Ishikawa (cell line): ENCODE measurements around the gene ZYX.

Source experiments
- CEBPB ChIP-seq: IDR thresholded peaks from 2 replicates; pipeline ENCODE4 v1.6.1; 2012
- CREB1 ChIP-seq: IDR thresholded peaks from 2 replicates; pipeline ENCODE4 v1.6.1; 2012; ENCODE audit warnings: low read depth
- EGR1 ChIP-seq: IDR thresholded peaks from 2 replicates; pipeline ENCODE4 v1.6.1; 2012
- EP300 ChIP-seq: IDR thresholded peaks from 2 replicates; pipeline ENCODE4 v1.6.1; 2012; ENCODE audit warnings: borderline replicate concordance
- FOXM1 ChIP-seq: IDR thresholded peaks from 2 replicates; pipeline ENCODE4 v1.6.1; 2012; ENCODE audit warnings: low read depth, borderline replicate concordance
- MAX ChIP-seq: IDR thresholded peaks from 2 replicates; pipeline ENCODE4 v1.6.1; 2012
- NFIC ChIP-seq: IDR thresholded peaks from 2 replicates; pipeline ENCODE4 v1.6.1; 2012
- RAD21 ChIP-seq: IDR thresholded peaks from 2 replicates; pipeline ENCODE4 v1.6.1; 2012; ENCODE audit warnings: low read depth
- REST ChIP-seq: IDR thresholded peaks from 2 replicates; pipeline ENCODE4 v1.6.1; 2012; ENCODE audit warnings: low read depth, mild to moderate bottlenecking
- TAF1 ChIP-seq: IDR thresholded peaks from 2 replicates; pipeline ENCODE4 v1.6.1; 2012; ENCODE audit warnings: low read depth, mild to moderate bottlenecking
- TCF12 ChIP-seq: IDR thresholded peaks from 2 replicates; pipeline ENCODE4 v1.6.1; 2012; ENCODE audit warnings: low read depth
- TEAD4 ChIP-seq: IDR thresholded peaks from 2 replicates; pipeline ENCODE4 v1.6.1; 2012
- USF1 ChIP-seq: IDR thresholded peaks from 2 replicates; pipeline ENCODE4 v1.6.1; 2012
- YY1 ChIP-seq: IDR thresholded peaks from 2 replicates; pipeline ENCODE4 v1.6.1; 2012; ENCODE audit warnings: low read depth
- ZBTB7A ChIP-seq: IDR thresholded peaks from 2 replicates; pipeline ENCODE4 v1.6.1; 2012; ENCODE audit warnings: low read depth

Gene ZYX

GRCh38 chr7:143392875-143393266, 11.7 kb downstream of the ZYX start:
- TF ChIP-seq YY1 (no peak), EP300 (no peak), CREB1 (no peak), ZBTB7A (no peak), RAD21 (no peak), TAF1 (no peak), EGR1 (no peak), REST (no peak), USF1 (no peak), MAX (no peak), FOXM1 (no peak), NFIC (no peak), CEBPB (no peak), TEAD4 (no peak), TCF12 (no peak)

GRCh38 chr7:143393267-143394041, 12.3 kb downstream of the ZYX start:
- TF ChIP-seq NFIC (peak; percentile 47; the same call in 1 of the 2 replicates), TEAD4 (no peak), CREB1 (no peak), CEBPB (peak; percentile 54; the same call in 1 of the 2 replicates), FOXM1 (no peak)

GRCh38 chr7:143394068-143394467, 12.9 kb downstream of the ZYX start:
- TF ChIP-seq EP300, result no peak
- TF ChIP-seq YY1, result no peak
- TF ChIP-seq TEAD4, result no peak

DNA sequence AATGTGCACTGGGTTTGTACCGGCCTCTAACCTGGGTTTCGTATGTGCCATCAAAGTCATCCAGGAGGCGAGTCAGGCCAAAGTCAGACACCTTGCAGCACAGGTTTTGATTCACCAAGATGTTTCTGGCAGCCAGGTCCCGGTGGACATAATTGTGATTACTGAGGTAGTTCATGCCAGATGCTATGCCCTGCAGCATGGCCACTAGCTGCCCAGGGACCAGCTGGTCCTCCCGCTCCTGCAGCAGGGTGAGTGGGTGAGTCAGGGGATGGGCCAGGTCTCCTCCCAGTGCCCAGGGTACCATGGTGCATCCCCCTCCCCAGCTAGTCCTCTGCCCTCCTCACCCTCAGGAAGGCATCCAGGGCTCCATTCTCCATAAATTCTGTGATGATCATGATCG, 13.6 kb downstream of the ZYX start:
- TF ChIP-seq TEAD4 (no peak), CREB1 (no peak), USF1 (no peak), EGR1 (no peak), TCF12 (no peak), FOXM1 (no peak), RAD21 (no peak), EP300 (no peak)

DNA sequence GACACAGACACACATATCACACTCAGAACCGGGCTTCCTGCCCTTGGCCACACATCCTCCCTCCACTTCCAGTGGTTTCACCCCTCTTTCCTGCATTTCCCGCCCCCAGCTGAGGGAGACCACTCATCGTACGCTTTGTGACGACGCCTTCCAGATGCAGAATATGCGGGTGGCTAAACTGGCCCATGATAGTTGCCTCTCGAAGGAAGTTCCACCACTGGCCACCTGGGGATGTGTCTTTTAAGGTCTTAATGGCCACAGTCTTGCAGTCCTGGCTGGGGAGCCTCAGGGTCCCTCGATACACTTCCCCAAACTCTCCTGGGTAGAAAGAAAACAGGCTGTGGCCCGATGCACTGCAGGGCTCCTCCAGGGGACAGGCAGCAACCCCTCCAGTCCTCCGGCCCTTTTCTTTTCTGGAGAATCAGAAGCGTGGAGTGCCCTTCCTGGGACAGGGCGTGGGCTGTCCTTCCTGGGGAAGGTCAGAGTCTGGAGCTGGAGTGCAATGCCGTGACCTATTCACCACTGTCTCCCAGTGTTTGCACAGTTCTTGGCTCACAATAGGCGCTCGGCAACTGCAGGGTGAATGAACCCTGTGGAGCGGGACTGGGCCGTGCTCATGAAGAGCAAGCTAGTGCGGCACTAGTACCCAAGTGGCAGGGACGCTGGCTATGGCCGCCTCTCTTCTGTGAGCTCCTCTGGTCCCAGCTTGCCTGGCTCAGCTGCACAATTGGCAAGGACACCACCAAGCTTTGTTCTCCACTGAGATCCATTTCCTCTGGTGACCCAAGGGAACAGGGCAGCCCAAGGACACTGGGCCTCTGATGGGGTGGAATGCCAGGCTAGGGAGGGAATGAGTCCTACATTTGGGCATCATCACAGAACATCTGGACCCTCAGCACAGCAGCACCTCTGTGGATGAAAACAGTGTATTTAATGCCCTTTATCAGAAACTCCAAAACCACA, 14.3 kb downstream of the ZYX start:
- TF ChIP-seq YY1 (no peak), FOXM1 (no peak), RAD21 (no peak), EP300 (no peak), TCF12 (no peak), MAX (no peak)

- no peak for TF ChIP-seq TEAD4
- TF ChIP-seq TAF1, result no peak
- TF ChIP-seq RAD21, result no peak
- TF ChIP-seq YY1, result no peak
- TF ChIP-seq CEBPB, result no peak
- TF ChIP-seq TCF12, result no peak
- no peak for TF ChIP-seq MAX
- no peak for TF ChIP-seq NFIC
Measured at GRCh38 chr7:143396182-143396581, 15.0 kb downstream of the ZYX start.

- no peak for TF ChIP-seq CREB1
- no peak for TF ChIP-seq REST
- no peak for TF ChIP-seq CEBPB
- TF ChIP-seq RAD21, result no peak
- no peak for TF ChIP-seq TCF12
- no peak for TF ChIP-seq YY1
- no peak for TF ChIP-seq TEAD4
- no peak for TF ChIP-seq TAF1
- TF ChIP-seq USF1, result no peak
- no peak for TF ChIP-seq EP300
- TF ChIP-seq MAX, result no peak
- no peak for TF ChIP-seq EGR1
- no peak for TF ChIP-seq FOXM1
- TF ChIP-seq NFIC, result no peak
- TF ChIP-seq ZBTB7A, result no peak
Measured at GRCh38 chr7:143396625-143397556, 15.7 kb downstream of the ZYX start.
